Measurements from ENCODE around the gene DBT.

Gene DBT

GRCh38 chr1:100188617-100189016, 61.0 kb downstream of the DBT start:
- no peak for DNase-seq (ENCODE audit: low read depth)

- no peak for DNase-seq (ENCODE audit: low read depth)
Observed at GRCh38 chr1:100187912-100188311, 61.7 kb downstream of the DBT start.

- DNase-seq (ENCODE audit: low read depth) = peak; percentile 71
Observed at GRCh38 chr1:100184536-100184935, 65.1 kb downstream of the DBT start.

- DNase-seq (ENCODE audit: low read depth) = no peak
Observed at GRCh38 chr1:100183370-100183769, 66.3 kb downstream of the DBT start.

- DNase-seq (ENCODE audit: low read depth) = no peak
Observed at GRCh38 chr1:100178091-100178490, 71.5 kb downstream of the DBT start, which contains the start of gene LRRC39. Gene LRRC39 (minus strand): TSS chr1:100178256. CDS start chr1:100168516, 9,740 bp downstream.

- no peak for DNase-seq (ENCODE audit: low read depth)
Observed at GRCh38 chr1:100177295-100178041, 72.2 kb downstream of the DBT start.

- no peak for DNase-seq (ENCODE audit: low read depth)
Observed at GRCh38 chr1:100168051-100168450, 81.6 kb downstream of the DBT start.

- no peak for DNase-seq (ENCODE audit: low read depth)
Observed at GRCh38 chr1:100164702-100165101, 84.9 kb downstream of the DBT start.

- DNase-seq (ENCODE audit: low read depth) = no peak
Observed at GRCh38 chr1:100164216-100164615, 85.4 kb downstream of the DBT start.

- DNase-seq (ENCODE audit: low read depth) = no peak
Observed at GRCh38 chr1:100162881-100163280, 86.8 kb downstream of the DBT start.

- no peak for DNase-seq (ENCODE audit: low read depth)
Observed at GRCh38 chr1:100152271-100152670, 97.4 kb downstream of the DBT start.

- DNase-seq (ENCODE audit: low read depth) = no peak
Observed at GRCh38 chr1:100151679-100152078, 98.0 kb downstream of the DBT start.

- no peak for DNase-seq (ENCODE audit: low read depth)
Observed at GRCh38 chr1:100147875-100148274, 101.8 kb downstream of the DBT start.

- DNase-seq (ENCODE audit: low read depth) = no peak
Observed at GRCh38 chr1:100146958-100147357, 102.7 kb downstream of the DBT start.

GRCh38 chr1:100145116-100145515, 104.5 kb downstream of the DBT start:
- DNase-seq (ENCODE audit: low read depth) = no peak

- DNase-seq (ENCODE audit: low read depth) = no peak
Observed at GRCh38 chr1:100142343-100142742, 107.3 kb downstream of the DBT start.

GRCh38 chr1:100141192-100141591, 108.4 kb downstream of the DBT start:
- DNase-seq (ENCODE audit: low read depth) = no peak

GRCh38 chr1:100137602-100138001, 112.0 kb downstream of the DBT start:
- DNase-seq (ENCODE audit: low read depth) = no peak

Data from CMK (cell line).